K562 (cell line): ENCODE measurements around the gene BBLN. TPM values are rescaled to one million over a fixed set of nuclear protein-coding genes. Genes with fewer than 3 reads are reported as not detected.
"Not testable (repeated sequence)": the region's sequence is repeated elsewhere in the genome, so short reads cannot be mapped to it uniquely, and the experiment has no call there.

Experiments
- ATAC-seq: fragments of 200-7000 bp; cut with Tn5 transposase; 3 replicates; pipeline ENCODE4 v1.9.1; 2020; ENCODE audit warnings: moderate library complexity
- BruUV-seq: library from RNA; stranded (reverse); fragments of 400-500 nt; replicated peaks from 2 replicates; lab custom pipeline; 2021; lab: Mats Ljungman, UMichigan
- CTCF ChIA-PET: fragments of 300-600 bp; formaldehyde crosslinking; extraction: SDS; loops from one replicate; lab custom pipeline; 2021; ENCODE audit warnings: low intra/inter-chr PET ratio; lab: Yijun Ruan, JAX
- POLR2A ChIA-PET: fragments of 300-600, 350-650 bp; sonication (Branson Sonifier 250); formaldehyde crosslinking; extraction: SDS; loops from one replicate; lab custom pipeline; 2021; ENCODE audit warnings: antibody characterized with exemption, inconsistent platforms; lab: Yijun Ruan, JAX
- DNase-seq, 4 experiments: peaks; one replicate each; pipeline versions ENCODE4 v3.0.0 to v3.0.0-alpha.2; 2011 to 2018; ENCODE audit warnings: low spot score in 3 of 4, mixed read lengths in 3 of 4; ENCODE audit errors: extremely low read depth in 1 of 4
- FAIRE-seq: peaks from 2 replicates; lab custom pipeline; 2011; peaks lifted over from hg19 to GRCh38; lab: Jason Lieb, UNC
- H2AFZ ChIP-seq: 2 replicates; pipeline ENCODE4 v1.6.0; 2011; ENCODE audit warnings: low read depth, low read length, control low read depth, inconsistent platforms
- H3K27ac ChIP-seq: fragments of 200-600 bp; 3 replicates; pipeline ENCODE4 v1.8.0; 2011; ENCODE audit warnings: low read depth, mild to moderate bottlenecking, control low read depth, inconsistent platforms, low read length, moderate library complexity, mixed read lengths; ENCODE audit errors: extremely low read depth
- H3K27me3 ChIP-seq, 2 experiments: fragments of 300-600 bp in 1 of 2; 2 replicates in 1 of 2; 3 replicates in 1 of 2; pipeline versions ENCODE4 v1.6.0 to v1.8.0; 2011; ENCODE audit warnings: inconsistent platforms in 2 of 2, low read length in 2 of 2, mild to moderate bottlenecking in 1 of 2, mixed read lengths in 1 of 2, moderate library complexity in 1 of 2; ENCODE audit not compliant: control insufficient read depth in 2 of 2, insufficient read depth in 2 of 2
- H3K36me3 ChIP-seq: fragments of 300-600 bp; 3 replicates; pipeline ENCODE4 v1.8.0; 2011; ENCODE audit warnings: mild to moderate bottlenecking, low read length, inconsistent platforms; ENCODE audit not compliant: control insufficient read depth, insufficient read depth
- H3K4me1 ChIP-seq, 2 experiments: fragments of 200-600 bp in 1 of 2; replicated peaks in 1 of 2; 2 replicates in 1 of 2; 3 replicates in 1 of 2; pipeline versions ENCODE4 v1.5.1 to v1.8.0; 2011; ENCODE audit warnings: inconsistent platforms in 2 of 2, low read length in 2 of 2, mild to moderate bottlenecking in 1 of 2, mixed read lengths in 1 of 2, moderate library complexity in 1 of 2; ENCODE audit not compliant: control insufficient read depth in 2 of 2, insufficient read depth in 2 of 2
- H3K4me2 ChIP-seq: 2 replicates; pipeline ENCODE4 v1.6.1; 2011; ENCODE audit warnings: low read length, control low read depth, inconsistent platforms, mixed read lengths; ENCODE audit not compliant: insufficient read depth
- H3K4me3 ChIP-seq: fragments of 200-600 bp; sonication (generic), shearing (Covaris generic); 2 replicates; pipeline ENCODE4 v1.5.1; 2016; ENCODE audit warnings: control low read depth, inconsistent platforms
- H3K79me2 ChIP-seq: fragments of 200-600 bp; 3 replicates; pipeline ENCODE4 v1.8.0; 2011; ENCODE audit warnings: low read length, inconsistent platforms; ENCODE audit not compliant: control insufficient read depth, insufficient read depth
- H3K9ac ChIP-seq, 2 experiments: 2 replicates each; pipeline versions ENCODE4 v1.6.0 to v1.6.1; 2011; ENCODE audit warnings: low read depth in 2 of 2, low read length in 2 of 2, control low read depth in 1 of 2, inconsistent platforms in 1 of 2, mild to moderate bottlenecking in 1 of 2, mixed read lengths in 1 of 2; ENCODE audit not compliant: insufficient read depth in 1 of 2
- H3K9me1 ChIP-seq: one replicate; pipeline ENCODE4 v1.6.0; 2011; ENCODE audit warnings: inconsistent platforms, mild to moderate bottlenecking, low read length, moderate library complexity; ENCODE audit not compliant: control insufficient read depth, insufficient read depth
- H3K9me3 ChIP-seq: replicated peaks from 2 replicates; pipeline ENCODE4 v1.5.1; 2011; ENCODE audit warnings: low read depth, low read length, inconsistent platforms; ENCODE audit not compliant: control insufficient read depth, insufficient read depth
- H4K20me1 ChIP-seq: replicated peaks from 2 replicates; pipeline ENCODE4 v1.6.1; 2011; ENCODE audit warnings: low read length, inconsistent platforms, mixed read lengths; ENCODE audit not compliant: control insufficient read depth, insufficient read depth
- ATF7 ChIP-seq: fragments of 450-650 bp; IDR thresholded peaks from 2 replicates; pipeline ENCODE4 v1.7.1; 2014; ENCODE audit warnings: mild to moderate bottlenecking, moderate library complexity
- CREM ChIP-seq: IDR thresholded peaks from 2 replicates; pipeline ENCODE4 v1.6.1; 2014; ENCODE audit warnings: antibody characterized with exemption, low read depth
- ETV5 ChIP-seq: sonication (generic); formaldehyde crosslinking; IDR thresholded peaks from 2 replicates; pipeline ENCODE4 v1.4.0; 2020; ENCODE audit warnings: low read depth, mild to moderate bottlenecking, missing genetic modification reagents
- JUND ChIP-seq, 2 experiments: IDR thresholded peaks; 2 replicates in 1 of 2; 3 replicates in 1 of 2; pipeline ENCODE4 v1.6.1; 2011; ENCODE audit warnings: borderline replicate concordance in 2 of 2, low read depth in 2 of 2, low read length in 2 of 2, improper control_type of control experiment in 1 of 2, missing biosample characterization in 1 of 2, missing genetic modification characterization in 1 of 2, missing genetic modification reagents in 1 of 2
- KLF16 ChIP-seq: IDR thresholded peaks from 2 replicates; pipeline ENCODE4 v1.6.1; 2016; ENCODE audit warnings: antibody characterized with exemption
- MYNN ChIP-seq, 2 experiments: sonication (generic); formaldehyde crosslinking in 1 of 2; IDR thresholded peaks; 2 replicates each; pipeline versions ENCODE4 v1.5.0 to v1.6.1; 2016 to 2020; ENCODE audit warnings: antibody characterized with exemption in 1 of 2, missing genetic modification reagents in 1 of 2
- RAD21 ChIP-seq, 2 experiments: fragments of 250-450 bp in 1 of 2; fragments of 450-650 bp in 1 of 2; sonication (Bioruptor Pico) in 1 of 2; formaldehyde crosslinking in 1 of 2; IDR thresholded peaks in 1 of 2; conservative IDR thresholded peaks in 1 of 2; 2 replicates each; pipeline versions ENCODE4 v1.4.0 to v1.8.0; 2020 to 2022; ENCODE audit warnings: mild to moderate bottlenecking in 2 of 2, moderate library complexity in 1 of 2
- SMC3 ChIP-seq: conservative IDR thresholded peaks from 2 replicates; pipeline ENCODE4 v1.6.1; 2011; ENCODE audit warnings: low read depth, low read length, improper control_type of control experiment; ENCODE audit not compliant: insufficient read depth
- TFAP4 ChIP-seq: sonication (generic); formaldehyde crosslinking; IDR thresholded peaks from 2 replicates; pipeline ENCODE4 v1.8.0; 2022; ENCODE audit warnings: missing genetic modification reagents, mild to moderate bottlenecking, moderate library complexity, borderline replicate concordance
- ZBTB33 ChIP-seq: sonication (generic); formaldehyde crosslinking; IDR thresholded peaks from 2 replicates; pipeline ENCODE4 v1.8.1; 2023; ENCODE audit warnings: mild to moderate bottlenecking, missing genetic modification reagents
- WGBS: fragments of 100-300 bp; shearing (Covaris generic); methylation state at CpG from one replicate; pipeline ENCODE4 v1.1.6; 2016; ENCODE audit warnings: low coverage, mixed read lengths; ENCODE audit not compliant: insufficient coverage; ENCODE audit errors: missing lambda C conversion rate; 5-methylcytosine and 5-hydroxymethylcytosine counted together
- in situ Hi-C: fragments of 300-500 bp; cut with MboI; formaldehyde crosslinking; loops from 4 replicates; pipeline ENCODE4 v1.15.0; 2018; ENCODE audit warnings: inconsistent platforms, mixed read lengths
- intact Hi-C: fragments of 100-400 bp; cut with micrococcal nuclease; formaldehyde crosslinking; loops from 2 replicates; pipeline ENCODE4 v1.14.2; 2022
- polyA plus RNA-seq, 8 experiments: library from polyadenylated mRNA; depleted of rRNA in 4 of 8; stranded (reverse) in 5 of 8; unstranded in 3 of 8; fragments of >200 nt; fragmentation: Nextera tagmentation in 2 of 8; fragmentation: Illumina TruSeq in 1 of 8; extraction: Ambion mirVana in 2 of 8; extraction: Trizol in 1 of 8; gene quantifications; 2 replicates each; pipeline versions ENCODE4 v1.2.1 to v1.2.3, GENCODE V29; 2011 to 2014; ENCODE audit warnings: inconsistent platforms in 1 of 8, missing spikeins in 1 of 8
- total RNA-seq, 7 experiments: library from RNA; depleted of rRNA in 6 of 7; stranded (reverse); fragments of >200 nt in 6 of 7; fragmentation: Illumina TruSeq in 2 of 7; extraction: Trizol in 2 of 7; gene quantifications; 2 replicates each; pipeline versions ENCODE4 v1.2.1 to v1.2.3, GENCODE V29; 2011 to 2021; ENCODE audit warnings: low replicate concordance in 1 of 7
- TF ChIP-seq, protein P1 (sequence below): fragments of 200-800 bp; sonication (Bioruptor generic); IDR thresholded peaks from 2 replicates; pipeline ENCODE4 v1.6.1; 2017; ENCODE audit warnings: missing genetic modification characterization, missing compliant biosample characterization
- TF ChIP-seq, protein P2 (sequence below), 2 experiments: IDR thresholded peaks; 2 replicates each; pipeline ENCODE4 v1.6.1; 2011; ENCODE audit warnings: borderline replicate concordance in 1 of 2, control low read depth in 1 of 2, low read depth in 1 of 2, low read length in 1 of 2, mild to moderate bottlenecking in 1 of 2, mixed read lengths in 1 of 2, moderate library complexity in 1 of 2; ENCODE audit not compliant: insufficient read depth in 1 of 2, insufficient read length in 1 of 2, poor library complexity in 1 of 2, severe bottlenecking in 1 of 2; ENCODE audit errors: extremely low read depth in 1 of 2

BBLN gene
- total and polyA plus RNA-seq, 9 of the 15 experiments (the other 6 are each of a cell fraction or from before 2014, with no cell fraction given) = 4.2 to 331 (median 87.1) TPM

- ATAC-seq (0 out of 3 replicates have a peak, but pooled peaks have one; percentile 16), DNase-seq (peak in 1 of 4 experiments; percentile 73)
- peaks cover 10% of the 10 kb centered on the region; the same call in 1 of the 2 replicates for H4K20me1 ChIP-seq
- 38% methylated on average over 11 of the region's 12 CpGs for WGBS
- H3K9me3 ChIP-seq; H3K4me3 ChIP-seq; H3K4me2 ChIP-seq; BruUV-seq; in situ Hi-C loops; H3K27ac ChIP-seq; FAIRE-seq; H3K9ac ChIP-seq; H3K79me2 ChIP-seq; H3K27me3 ChIP-seq; H2AFZ ChIP-seq; H3K9me1 ChIP-seq; TF ChIP-seq JUND (tag; IDR thresholded peaks at IDR 0.05; ENCODE audit: borderline replicate concordance, low read depth, low read length); MYNN (CRISPR knock-in tag; IDR thresholded peaks at IDR 0.05): not testable (repeated sequence)
- peaks cover 7 to 29% of the 10 kb centered on the region in 2 experiments; a peak in 4 of 5 replicates for H3K4me1 ChIP-seq
- peaks cover 86% of the 10 kb centered on the region for H3K36me3 ChIP-seq
- intact Hi-C loops = loop anchor here (2.0 kb wide), 1 partner anchor 159 kb away; the partner anchor contains the start of gene SLC27A4
- ChIA-PET POLR2A (interaction anchor here (7.9 to 12.6 kb wide), 2 partner anchors 11 to 17 kb away, joined by 78 to 155 read pairs; partner anchors contain the start of genes BBLN and CIZ1), CTCF (interaction anchor here (0.5 to 1.6 kb wide), 2 partner anchors 9 to 1602 kb away, joined by 3 read pairs; no protein-coding TSS in a partner anchor)
- TF ChIP-seq, protein P1, sequence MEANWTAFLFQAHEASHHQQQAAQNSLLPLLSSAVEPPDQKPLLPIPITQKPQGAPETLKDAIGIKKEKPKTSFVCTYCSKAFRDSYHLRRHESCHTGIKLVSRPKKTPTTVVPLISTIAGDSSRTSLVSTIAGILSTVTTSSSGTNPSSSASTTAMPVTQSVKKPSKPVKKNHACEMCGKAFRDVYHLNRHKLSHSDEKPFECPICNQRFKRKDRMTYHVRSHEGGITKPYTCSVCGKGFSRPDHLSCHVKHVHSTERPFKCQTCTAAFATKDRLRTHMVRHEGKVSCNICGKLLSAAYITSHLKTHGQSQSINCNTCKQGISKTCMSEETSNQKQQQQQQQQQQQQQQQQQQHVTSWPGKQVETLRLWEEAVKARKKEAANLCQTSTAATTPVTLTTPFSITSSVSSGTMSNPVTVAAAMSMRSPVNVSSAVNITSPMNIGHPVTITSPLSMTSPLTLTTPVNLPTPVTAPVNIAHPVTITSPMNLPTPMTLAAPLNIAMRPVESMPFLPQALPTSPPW (CRISPR knock-in tag) = 0 out of 2 replicates have a peak, but pooled peaks have one; percentile 31
- peak; percentile 60; the same call in 1 of the 2 replicates for TF ChIP-seq SMC3
- TF ChIP-seq ATF7 = peak; percentile 45; the same call in 1 of the 2 replicates
- TF ChIP-seq JUND (IDR thresholded peaks at IDR 0.05; ENCODE audit: borderline replicate concordance, low read depth, low read length) = peak; percentile 46; the same call in 1 of the 2 replicates
- peak; percentile 87 for TF ChIP-seq CREM
- peak; percentile 51; the same call in 1 of the 2 replicates for TF ChIP-seq MYNN (IDR thresholded peaks at IDR 0.05)
- peak; percentile 39; the same call in 1 of the 2 replicates for TF ChIP-seq TFAP4 (CRISPR knock-in tag)
- TF ChIP-seq, protein P2, sequence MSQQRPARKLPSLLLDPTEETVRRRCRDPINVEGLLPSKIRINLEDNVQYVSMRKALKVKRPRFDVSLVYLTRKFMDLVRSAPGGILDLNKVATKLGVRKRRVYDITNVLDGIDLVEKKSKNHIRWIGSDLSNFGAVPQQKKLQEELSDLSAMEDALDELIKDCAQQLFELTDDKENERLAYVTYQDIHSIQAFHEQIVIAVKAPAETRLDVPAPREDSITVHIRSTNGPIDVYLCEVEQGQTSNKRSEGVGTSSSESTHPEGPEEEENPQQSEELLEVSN (IDR thresholded peaks at IDR 0.05; ENCODE audit: borderline replicate concordance in 1 of 2, extremely low read depth in 1 of 2, insufficient read depth in 1 of 2, insufficient read length in 1 of 2, low read depth in 1 of 2, low read length in 1 of 2, poor library complexity in 1 of 2, severe bottlenecking in 1 of 2) = peak in 1 of 2 experiments; percentile 44
- peak; percentile 53 to 86 for TF ChIP-seq RAD21 (CRISPR knock-in tag; conservative IDR thresholded peaks at IDR 0.05 in 1 of 2, IDR thresholded peaks at IDR 0.05 in 1 of 2)
- TF ChIP-seq ETV5 (CRISPR knock-in tag) = 0 out of 2 replicates have a peak, but pooled peaks have one; percentile 39
- 0 out of 2 replicates have a peak, but pooled peaks have one; percentile 12 for TF ChIP-seq KLF16
- TF ChIP-seq ZBTB33 (CRISPR knock-in tag) = peak; percentile 99
Measured at GRCh38 chr9:128181480-128181879, 21.4 kb downstream of the BBLN start.
